Activated CD8-positive, alpha-beta memory T cell treated with anti-CD3 and anti-CD28 coated beads, Interleukin-2, amount 50 U/mL, for 24 hours (primary cell): ENCODE data around the gene RNF113A.
A peak's percentile ranks its signal among the peaks of the same experiment; 100 is the strongest.
"Not testable (repeated sequence)": the region's sequence is repeated elsewhere in the genome, so short reads cannot be mapped to it uniquely, and the experiment has no call there.

Experiments used
- DNase-seq: peaks from one replicate; pipeline ENCODE4 v3.0.0-alpha.2; 2020; ENCODE audit errors: extremely low read depth

Gene RNF113A

GRCh38 chrX:119871599-119872395 lies at the start of gene RNF113A, which contains the start of gene NDUFA1:
Gene RNF113A (minus strand): TSS chrX:119871733. CDS start chrX:119871613, 120 bp downstream.
Gene NDUFA1 (plus strand): TSS chrX:119871832. CDS start chrX:119871912, 80 bp downstream.
- peak; percentile 59 for DNase-seq

- no peak for DNase-seq
Measured at GRCh38 chrX:119919835-119920585, 48.5 kb upstream of the RNF113A start.

- DNase-seq, result no peak
Measured at GRCh38 chrX:119917877-119918276, 46.3 kb upstream of the RNF113A start.

GRCh38 chrX:119916310-119916709 lies 44.8 kb upstream of the RNF113A start:
- DNase-seq, result no peak

- DNase-seq, result no peak
Measured at GRCh38 chrX:119900976-119901375, 29.4 kb upstream of the RNF113A start.

- no peak for DNase-seq
Measured at GRCh38 chrX:119899125-119899524, 27.6 kb upstream of the RNF113A start.

GRCh38 chrX:119895843-119896326 lies 24.4 kb upstream of the RNF113A start, which contains the start of gene AKAP14:
Gene AKAP14 (plus strand): TSS chrX:119895893. CDS start chrX:119903224, 7,331 bp downstream.
- no peak for DNase-seq

- DNase-seq, result not testable (repeated sequence)
Measured at GRCh38 chrX:119891961-119892692, 20.6 kb upstream of the RNF113A start.

GRCh38 chrX:119890626-119891025 lies 19.1 kb upstream of the RNF113A start:
- not testable (repeated sequence) for DNase-seq

GRCh38 chrX:119887721-119888425 lies 16.3 kb upstream of the RNF113A start:
- DNase-seq, result no peak

- DNase-seq, result no peak
Measured at GRCh38 chrX:119885554-119886428, 14.3 kb upstream of the RNF113A start.

GRCh38 chrX:119880552-119881437 lies 9.3 kb upstream of the RNF113A start:
- DNase-seq, result no peak

GRCh38 chrX:119880076-119880475 lies 8.5 kb upstream of the RNF113A start:
- no peak for DNase-seq

GRCh38 chrX:119878740-119879139 lies 7.2 kb upstream of the RNF113A start:
- DNase-seq, result no peak

- DNase-seq, result no peak
Measured at GRCh38 chrX:119871245-119871598, 311 bp downstream of the RNF113A start.

- DNase-seq, result no peak
Measured at GRCh38 chrX:119870626-119871131, 854 bp downstream of the RNF113A start.

- DNase-seq, result no peak
Measured at GRCh38 chrX:119853444-119853843, 18.1 kb downstream of the RNF113A start.

GRCh38 chrX:119852382-119853353 lies 18.9 kb downstream of the RNF113A start, which contains the start of gene UPF3B:
Gene UPF3B (minus strand): TSS chrX:119852963. CDS start chrX:119852928, 35 bp downstream.
- DNase-seq, result peak; percentile 73
